Activated CD4-positive, alpha-beta T cell treated with anti-CD3 and anti-CD28 coated beads, Interleukin-2, amount 10 ng/mL, durations not matched to agents 7 days and 5 days (primary cell): ENCODE results near the gene RANBP10. TPM values are rescaled to one million over a fixed set of nuclear protein-coding genes. Genes with fewer than 3 reads are reported as not detected.

Experiments used
- CTCF ChIA-PET: fragments of 350-600 bp; sonication (Branson Sonifier 250); formaldehyde crosslinking; loops from one replicate; lab custom pipeline; 2021; ENCODE audit warnings: antibody characterized with exemption; lab: Charles Lee
- POLR2A ChIA-PET: fragments of 350-600 bp; sonication (Branson Sonifier 250); formaldehyde crosslinking; loops from one replicate; lab custom pipeline; 2021; ENCODE audit warnings: antibody characterized with exemption; lab: Charles Lee
- DNase-seq: peaks from one replicate; pipeline ENCODE4 v3.0.0-alpha.2; 2020
- H3K27ac Mint-ChIP-seq: one replicate; pipeline ENCODE4 v1.8.0; 2021; ENCODE audit warnings: mild to moderate bottlenecking, moderate library complexity, mixed read lengths
- H3K27me3 Mint-ChIP-seq: one replicate; pipeline ENCODE4 v1.8.0; 2021; ENCODE audit warnings: mixed read lengths
- H3K36me3 Mint-ChIP-seq: one replicate; pipeline ENCODE4 v1.8.0; 2021; ENCODE audit warnings: low read depth, mixed read lengths
- H3K4me1 Mint-ChIP-seq: one replicate; pipeline ENCODE4 v1.8.0; 2021; ENCODE audit warnings: mixed read lengths
- H3K4me3 Mint-ChIP-seq: one replicate; pipeline ENCODE4 v1.8.0; 2021; ENCODE audit warnings: mild to moderate bottlenecking, moderate library complexity, mixed read lengths
- H3K9me3 Mint-ChIP-seq: one replicate; pipeline ENCODE4 v1.8.0; 2021; ENCODE audit warnings: mixed read lengths
- total RNA-seq, 2 experiments: library from RNA; stranded (reverse); gene quantifications; one replicate each; pipeline ENCODE4 v1.2.3, GENCODE V29; 2021

RANBP10 gene
- total RNA-seq, 2 experiments from 2014 or later, result 28.2 to 30.4 TPM

DNA sequence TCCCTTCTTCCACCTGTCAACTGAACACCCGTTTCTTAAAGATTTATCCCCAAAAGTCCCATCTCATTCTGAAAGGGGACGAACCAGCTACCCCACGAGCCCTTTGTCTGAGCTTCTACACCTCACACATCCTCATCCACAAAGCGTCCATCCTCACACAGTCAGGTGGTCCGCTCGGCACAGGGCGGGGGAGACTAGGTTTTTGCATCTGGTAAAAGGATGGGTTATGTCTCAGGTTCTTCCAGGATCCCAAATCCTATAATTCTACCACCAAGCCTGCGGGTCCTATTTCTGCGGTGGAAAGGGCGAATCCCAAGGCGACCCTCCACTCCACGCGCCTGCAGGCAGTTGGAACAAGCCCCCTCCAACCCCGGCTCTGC is 87.7 kb downstream of the RANBP10 start:
- POLR2A ChIA-PET, result no interaction called here
- peak; percentile 24 for DNase-seq
- peaks cover 31% of the 10 kb centered on the region for H3K4me1 Mint-ChIP-seq
- CTCF ChIA-PET, result interaction anchor here (0.5 to 1.6 kb wide), 9 partner anchors 11 to 197 kb away, joined by 3 to 7 read pairs (median 4); no protein-coding TSS in a partner anchor
- H3K9me3 Mint-ChIP-seq, result no peaks in the 10 kb centered on the region
- peak overlapping the region; percentile 96 for H3K27ac Mint-ChIP-seq
- no peaks in the 10 kb centered on the region for H3K36me3 Mint-ChIP-seq
- no peaks in the 10 kb centered on the region for H3K27me3 Mint-ChIP-seq
- H3K4me3 Mint-ChIP-seq, result peak overlapping the region; percentile 94

DNA sequence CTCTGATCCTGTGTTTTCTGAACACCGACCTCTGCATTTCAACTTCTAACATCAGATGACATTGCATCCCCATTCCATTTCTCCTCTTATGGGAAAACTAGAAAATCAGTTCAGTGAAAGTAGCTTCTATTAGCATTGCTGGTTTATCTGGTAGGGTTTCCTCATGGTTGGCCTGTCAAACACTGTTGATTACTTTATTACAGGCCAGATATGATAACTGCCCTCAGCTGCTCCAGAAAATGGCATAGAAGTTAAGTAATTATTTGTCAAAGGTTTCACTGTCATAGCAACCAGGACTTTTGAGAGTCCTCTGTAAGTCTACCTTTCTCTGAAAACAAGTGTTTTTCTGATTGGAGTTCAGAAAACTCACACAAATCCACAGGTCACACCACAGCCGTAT is 90.3 kb downstream of the RANBP10 start:
- Mint-ChIP-seq H3K9me3 (no peaks in the 10 kb centered on the region), H3K27ac (no peak overlapping the region), H3K4me1 (peaks cover 34% of the 10 kb centered on the region), H3K27me3 (no peaks in the 10 kb centered on the region), H3K4me3 (no peak overlapping the region), H3K36me3 (no peaks in the 10 kb centered on the region)
- no peak for DNase-seq
- ChIA-PET POLR2A (no interaction called here), CTCF (interaction anchor here (0.6 to 3.0 kb wide), 5 partner anchors 11 to 179 kb away, joined by 3 to 12 read pairs (median 3); partner anchors contain the start of gene C16orf86)

DNA sequence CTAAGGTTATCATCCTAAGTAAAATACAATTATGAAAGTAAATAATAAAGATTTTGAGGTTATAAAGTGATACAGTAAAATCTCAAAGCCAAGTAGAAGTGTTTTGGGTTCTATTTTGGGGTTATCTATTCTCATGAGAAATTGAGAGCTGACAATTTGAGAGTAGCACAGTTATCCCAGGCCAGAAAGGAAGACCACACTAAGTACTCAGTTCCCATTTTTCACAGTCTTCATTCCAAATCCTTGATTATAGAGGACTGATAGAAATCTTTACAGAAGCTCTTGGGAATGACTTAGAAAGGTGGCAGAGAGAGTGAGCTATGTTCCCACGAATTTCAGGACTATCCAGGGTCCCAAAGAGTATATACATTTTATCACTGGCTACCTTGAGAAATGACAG is 91.8 kb downstream of the RANBP10 start:
- Mint-ChIP-seq H3K4me3 (no peak overlapping the region), H3K27me3 (no peaks in the 10 kb centered on the region), H3K27ac (no peak overlapping the region), H3K9me3 (no peaks in the 10 kb centered on the region), H3K36me3 (no peaks in the 10 kb centered on the region), H3K4me1 (peaks cover 19% of the 10 kb centered on the region)
- ChIA-PET POLR2A (no interaction called here), CTCF (interaction anchor here (0.6 to 3.0 kb wide), 4 partner anchors 8 to 514 kb away, joined by 3 to 12 read pairs (median 5); partner anchors contain the start of gene ATP6V0D1)
- DNase-seq, result no peak

DNA sequence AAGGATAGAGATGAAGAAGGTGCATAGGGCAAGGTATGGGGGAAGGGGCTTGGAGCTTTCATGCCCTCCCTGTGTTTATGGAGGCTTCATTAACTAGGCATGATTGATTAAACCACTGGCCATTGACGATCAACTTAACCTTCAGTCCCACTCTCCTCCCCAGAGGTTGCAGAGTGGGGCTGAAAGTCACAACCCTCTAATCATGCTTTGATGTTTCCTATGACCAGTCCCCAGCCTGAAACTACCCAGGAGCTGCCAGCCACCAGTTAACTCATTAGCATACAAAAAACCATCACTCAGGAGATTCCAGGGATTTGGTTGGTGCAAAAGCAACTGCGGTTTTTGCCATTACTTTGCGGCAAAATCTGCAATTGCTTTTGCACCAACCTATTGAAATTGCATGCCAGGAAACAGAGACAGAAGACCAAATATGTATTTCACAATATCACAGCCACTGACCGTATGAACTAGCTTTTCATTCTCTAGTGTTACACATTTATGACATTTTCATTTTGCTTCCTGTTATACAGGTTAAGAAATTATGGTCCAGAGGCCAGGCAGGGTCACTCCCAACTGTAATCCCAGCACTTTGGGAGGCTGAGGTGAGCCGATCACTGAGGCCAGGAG is 92.6 kb downstream of the RANBP10 start:
- Mint-ChIP-seq H3K36me3 (no peaks in the 10 kb centered on the region), H3K4me3 (no peak overlapping the region), H3K4me1 (peaks cover 19% of the 10 kb centered on the region), H3K9me3 (no peaks in the 10 kb centered on the region), H3K27ac (no peak overlapping the region), H3K27me3 (no peaks in the 10 kb centered on the region)
- ChIA-PET CTCF (interaction anchor here (1.3 kb wide), 1 partner anchor 9 kb away, joined by 6 read pairs; no protein-coding TSS in a partner anchor), POLR2A (no interaction called here)
- DNase-seq, result no peak

DNA sequence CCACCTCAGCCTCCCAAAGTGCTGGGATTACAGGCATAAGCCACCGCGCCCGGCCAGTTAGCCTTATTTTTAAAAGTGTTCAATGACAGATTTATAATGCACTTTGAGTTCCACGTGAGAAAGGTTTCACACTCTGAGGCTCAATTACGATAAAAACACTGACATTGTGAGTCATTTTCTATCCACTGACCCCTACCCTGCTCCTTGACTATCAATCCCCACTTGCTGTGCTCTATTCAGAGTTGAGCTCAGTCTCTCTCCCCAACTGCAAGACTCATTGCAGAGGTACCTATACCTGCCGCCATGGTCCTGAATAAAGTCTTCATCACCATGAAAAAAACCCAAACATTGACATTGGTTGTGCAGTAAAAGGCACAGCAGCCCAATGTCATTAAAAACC is 95.8 kb downstream of the RANBP10 start:
- no peaks in the 10 kb centered on the region for H3K36me3 Mint-ChIP-seq
- H3K4me1 Mint-ChIP-seq, result peaks cover 8% of the 10 kb centered on the region
- no peak overlapping the region for H3K4me3 Mint-ChIP-seq
- no peak overlapping the region for H3K27ac Mint-ChIP-seq
- H3K9me3 Mint-ChIP-seq, result no peaks in the 10 kb centered on the region
- DNase-seq, result no peak
- no peaks in the 10 kb centered on the region for H3K27me3 Mint-ChIP-seq
- POLR2A ChIA-PET, result no interaction called here
- CTCF ChIA-PET, result interaction anchor here (0.9 to 1.0 kb wide), 2 partner anchors 51 to 189 kb away, joined by 3 to 4 read pairs; no protein-coding TSS in a partner anchor

DNA sequence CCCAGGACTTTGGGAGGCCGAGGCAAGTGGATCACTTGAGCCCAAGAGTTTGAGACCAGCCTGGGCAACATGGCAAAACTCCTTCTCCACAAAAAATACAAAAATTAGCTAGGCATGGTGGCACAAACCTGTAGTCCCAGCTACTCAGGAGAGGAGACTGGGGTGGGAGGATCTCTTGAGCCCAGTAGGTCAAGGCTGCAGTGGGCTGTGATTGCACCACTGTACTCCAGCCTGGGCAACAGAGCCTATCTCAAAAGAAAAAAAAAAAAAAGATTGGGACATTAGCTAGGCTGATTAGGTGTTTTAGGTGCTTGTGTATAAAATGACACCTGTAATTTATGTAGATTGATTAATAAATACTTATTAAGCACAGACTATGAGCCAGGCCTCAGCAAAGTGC is 97.3 kb downstream of the RANBP10 start:
- H3K9me3 Mint-ChIP-seq, result no peaks in the 10 kb centered on the region
- POLR2A ChIA-PET, result interaction anchor here (0.5 kb wide), 1 partner anchor 184 kb away, joined by 3 read pairs; no protein-coding TSS in a partner anchor
- CTCF ChIA-PET, result interaction anchor here (1.4 kb wide), 1 partner anchor 108 kb away, joined by 6 read pairs; no protein-coding TSS in a partner anchor
- no peak overlapping the region for H3K4me3 Mint-ChIP-seq
- no peaks in the 10 kb centered on the region for H3K36me3 Mint-ChIP-seq
- no peak overlapping the region for H3K27ac Mint-ChIP-seq
- H3K27me3 Mint-ChIP-seq, result no peaks in the 10 kb centered on the region
- peaks cover 17% of the 10 kb centered on the region for H3K4me1 Mint-ChIP-seq
- DNase-seq, result no peak

DNA sequence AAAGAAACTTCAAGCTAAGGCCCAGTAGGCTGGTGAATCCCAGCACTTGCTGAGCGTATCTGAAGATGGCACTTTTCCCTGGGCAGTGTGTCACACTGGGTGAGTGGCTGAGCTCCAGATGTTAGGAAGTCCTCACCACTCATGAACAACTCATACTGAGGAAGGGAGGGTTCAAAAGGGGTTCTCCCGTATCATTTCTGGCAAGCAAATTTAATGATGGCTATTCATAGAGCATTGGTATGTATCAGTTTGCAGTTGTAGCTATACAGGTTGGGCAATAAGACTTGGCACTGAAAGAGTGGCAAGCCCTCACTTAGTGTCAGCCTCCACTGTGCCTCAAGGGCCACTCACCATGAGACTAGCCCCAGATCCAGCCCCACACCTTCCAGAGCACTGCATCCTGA is 98.0 kb downstream of the RANBP10 start:
- POLR2A ChIA-PET, result interaction anchor here (0.5 kb wide), 1 partner anchor 185 kb away, joined by 3 read pairs; no protein-coding TSS in a partner anchor
- peaks cover 6% of the 10 kb centered on the region for H3K9me3 Mint-ChIP-seq
- H3K27me3 Mint-ChIP-seq, result no peaks in the 10 kb centered on the region
- DNase-seq, result no peak
- H3K36me3 Mint-ChIP-seq, result peaks cover 3% of the 10 kb centered on the region
- no peak overlapping the region for H3K4me3 Mint-ChIP-seq
- no peak overlapping the region for H3K27ac Mint-ChIP-seq
- H3K4me1 Mint-ChIP-seq, result peaks cover 20% of the 10 kb centered on the region
- CTCF ChIA-PET, result interaction anchor here (0.6 to 1.4 kb wide), 4 partner anchors 11 to 428 kb away, joined by 3 to 6 read pairs (median 3); partner anchors contain the start of gene GFOD2

DNA sequence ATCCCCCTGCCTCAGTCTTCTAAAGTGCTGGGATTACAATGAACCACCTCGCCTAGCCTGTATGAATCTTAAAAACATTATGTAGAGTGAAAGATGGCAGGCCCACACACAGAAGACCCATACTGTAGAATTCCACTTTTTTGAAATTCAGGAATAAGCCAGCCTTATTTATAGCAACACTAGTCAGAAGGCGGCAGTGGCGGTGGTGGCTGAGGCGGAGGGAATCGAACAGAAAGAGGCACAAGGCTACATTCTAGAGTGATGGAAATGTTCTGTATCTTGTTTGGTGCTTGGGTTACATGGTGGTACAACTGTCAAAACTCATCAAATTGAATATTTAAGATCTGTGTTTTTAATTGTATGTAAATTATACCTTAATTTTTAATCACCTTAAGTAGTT is 98.6 kb downstream of the RANBP10 start:
- H3K27ac Mint-ChIP-seq, result no peak overlapping the region
- peaks cover 8% of the 10 kb centered on the region for H3K9me3 Mint-ChIP-seq
- DNase-seq, result no peak
- POLR2A ChIA-PET, result no interaction called here
- H3K4me1 Mint-ChIP-seq, result peaks cover 24% of the 10 kb centered on the region
- CTCF ChIA-PET, result interaction anchor here (0.6 to 0.9 kb wide), 2 partner anchors 12 to 22 kb away, joined by 3 read pairs; partner anchors contain the start of gene GFOD2
- peaks cover 5% of the 10 kb centered on the region for H3K36me3 Mint-ChIP-seq
- H3K27me3 Mint-ChIP-seq, result no peaks in the 10 kb centered on the region
- no peak overlapping the region for H3K4me3 Mint-ChIP-seq

DNA sequence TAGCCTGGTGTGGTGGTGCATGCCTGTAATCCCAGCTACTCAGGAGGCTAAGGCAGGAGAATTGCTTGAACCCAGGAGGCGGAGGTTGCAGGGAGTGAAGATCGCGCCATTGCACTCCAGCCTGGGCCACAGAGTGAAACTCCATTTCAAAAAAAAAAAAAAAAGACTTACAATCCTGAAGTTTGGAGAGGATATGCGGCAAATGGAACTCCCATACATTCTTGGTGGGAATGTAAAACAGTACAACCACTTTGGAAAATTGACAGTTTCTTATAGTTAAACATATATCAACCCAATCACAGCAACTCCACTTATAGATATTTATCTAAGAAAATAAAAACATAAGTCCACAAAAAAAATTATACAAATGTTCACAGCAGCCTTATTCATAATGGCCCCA is 99.2 kb downstream of the RANBP10 start:
- no peak for DNase-seq
- H3K27ac Mint-ChIP-seq, result no peak overlapping the region
- ChIA-PET POLR2A (no interaction called here), CTCF (interaction anchor here (0.9 kb wide), 1 partner anchor 15 kb away, joined by 4 read pairs; no protein-coding TSS in a partner anchor)
- H3K36me3 Mint-ChIP-seq, result peaks cover 5% of the 10 kb centered on the region
- peaks cover 8% of the 10 kb centered on the region for H3K9me3 Mint-ChIP-seq
- no peak overlapping the region for H3K4me3 Mint-ChIP-seq
- peaks cover 26% of the 10 kb centered on the region for H3K4me1 Mint-ChIP-seq
- H3K27me3 Mint-ChIP-seq, result no peaks in the 10 kb centered on the region

DNA sequence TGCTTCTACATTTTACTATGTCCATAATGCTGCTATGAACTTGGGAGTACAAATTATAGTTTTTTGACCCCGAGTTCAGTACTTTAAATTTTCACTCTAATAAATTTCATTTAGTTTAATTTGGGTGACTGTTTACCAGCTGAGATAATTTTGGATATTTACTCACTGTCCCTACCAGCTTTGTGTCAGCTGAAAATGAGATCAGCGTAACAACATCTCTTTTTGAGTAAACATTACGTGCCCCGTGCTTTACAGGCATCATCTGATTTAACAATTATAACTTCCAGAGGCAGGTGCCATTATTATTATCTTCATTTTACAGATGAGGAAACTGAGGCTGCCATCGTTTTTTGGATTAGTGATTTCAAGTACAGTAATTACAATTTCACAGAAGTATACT is 102.2 kb downstream of the RANBP10 start:
- no peak for DNase-seq
- H3K4me1 Mint-ChIP-seq, result peaks cover 27% of the 10 kb centered on the region
- H3K27me3 Mint-ChIP-seq, result no peaks in the 10 kb centered on the region
- POLR2A ChIA-PET, result interaction anchor here (0.7 kb wide), 1 partner anchor 192 kb away, joined by 4 read pairs; no protein-coding TSS in a partner anchor
- H3K36me3 Mint-ChIP-seq, result peaks cover 8% of the 10 kb centered on the region
- no peak overlapping the region for H3K4me3 Mint-ChIP-seq
- peak overlapping the region; percentile 83 for H3K27ac Mint-ChIP-seq
- peaks cover 8% of the 10 kb centered on the region for H3K9me3 Mint-ChIP-seq
- CTCF ChIA-PET, result no interaction called here

DNA sequence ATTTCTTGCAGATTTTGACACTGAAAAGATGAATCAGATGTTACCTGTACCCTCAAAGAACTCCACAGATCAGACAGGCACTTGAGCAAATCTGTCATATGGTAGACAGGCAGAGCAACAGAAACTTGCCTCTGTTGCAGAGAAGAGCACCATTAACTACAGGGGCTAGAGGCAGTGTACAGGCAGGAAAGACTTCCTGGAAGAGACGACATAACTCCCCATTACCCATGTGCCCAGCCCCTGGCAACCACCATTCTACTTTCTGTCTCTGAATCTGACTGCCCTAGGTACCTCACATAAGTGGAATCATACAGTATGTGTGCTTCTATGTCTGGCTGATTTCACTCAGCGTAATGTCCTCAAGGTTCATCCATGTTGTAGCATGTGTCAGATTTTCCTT is 102.7 kb downstream of the RANBP10 start:
- Mint-ChIP-seq H3K27ac (peak overlapping the region; percentile 83), H3K4me3 (no peak overlapping the region), H3K9me3 (peaks cover 9% of the 10 kb centered on the region), H3K36me3 (peaks cover 8% of the 10 kb centered on the region), H3K27me3 (no peaks in the 10 kb centered on the region), H3K4me1 (peaks cover 27% of the 10 kb centered on the region)
- POLR2A ChIA-PET, result no interaction called here
- CTCF ChIA-PET, result no interaction called here
- DNase-seq, result peak; percentile 24

DNA sequence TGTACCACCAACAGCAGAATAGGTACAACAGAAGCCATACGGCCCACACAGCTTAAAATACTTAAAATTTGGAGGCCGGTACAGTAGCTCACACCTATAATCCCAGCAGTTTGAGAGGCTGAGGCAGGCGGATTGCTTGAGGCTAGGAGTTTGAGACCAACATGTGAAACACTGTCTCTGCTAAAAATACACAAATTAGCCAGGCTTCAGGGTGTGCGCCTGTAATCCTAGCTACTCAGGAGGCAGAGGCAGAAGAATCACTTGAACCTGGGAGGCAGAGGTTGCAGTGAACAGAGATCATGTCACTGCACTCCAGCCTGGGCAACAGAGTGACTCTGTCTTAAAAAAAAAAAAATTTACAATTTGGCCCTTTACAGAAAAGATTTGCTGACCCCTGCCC is 104.2 kb downstream of the RANBP10 start:
- CTCF ChIA-PET, result interaction anchor here (1.3 kb wide), 1 partner anchor 35 kb away, joined by 4 read pairs; no protein-coding TSS in a partner anchor
- Mint-ChIP-seq H3K4me1 (peaks cover 27% of the 10 kb centered on the region), H3K27me3 (no peaks in the 10 kb centered on the region), H3K27ac (no peak overlapping the region), H3K36me3 (peaks cover 10% of the 10 kb centered on the region), H3K9me3 (peaks cover 9% of the 10 kb centered on the region), H3K4me3 (no peak overlapping the region)
- no peak for DNase-seq
- POLR2A ChIA-PET, result no interaction called here

DNA sequence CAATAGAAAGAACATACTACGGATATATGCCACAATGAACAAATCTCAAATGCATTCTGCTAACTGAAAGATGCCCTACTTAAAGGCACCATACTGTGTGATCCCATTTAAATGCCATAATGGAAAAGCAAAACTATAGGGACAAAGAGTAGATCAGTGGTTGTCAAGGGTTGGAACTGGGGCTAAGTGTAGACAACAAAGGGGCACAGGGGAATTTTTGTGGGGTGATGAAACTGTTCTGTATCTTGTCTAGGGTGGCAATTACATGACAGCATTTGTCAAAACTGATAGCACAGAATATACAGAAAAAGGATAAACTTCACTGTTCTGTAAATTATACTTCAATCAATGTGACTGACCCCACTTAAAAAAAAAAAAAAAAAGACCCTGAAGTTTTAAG is 104.9 kb downstream of the RANBP10 start:
- Mint-ChIP-seq H3K36me3 (peaks cover 10% of the 10 kb centered on the region), H3K4me1 (peaks cover 27% of the 10 kb centered on the region), H3K4me3 (no peak overlapping the region), H3K9me3 (peaks cover 9% of the 10 kb centered on the region), H3K27me3 (no peaks in the 10 kb centered on the region), H3K27ac (no peak overlapping the region)
- DNase-seq, result no peak
- ChIA-PET POLR2A (no interaction called here), CTCF (no interaction called here)
